Panc1 (cell line): ENCODE data around the gene CCDC158.

ENCODE experiments used
- SIN3A ChIP-seq: IDR thresholded peaks from 2 replicates; pipeline ENCODE4 v1.6.1; 2012; ENCODE audit warnings: low read depth, mild to moderate bottlenecking, low read length, moderate library complexity, borderline replicate concordance; ENCODE audit not compliant: insufficient read depth
- TF ChIP-seq, protein P1 (sequence below): fragments of 450-650 bp; IDR thresholded peaks from 2 replicates; pipeline ENCODE4 v1.5.1; 2017; ENCODE audit warnings: mild to moderate bottlenecking

DNA sequence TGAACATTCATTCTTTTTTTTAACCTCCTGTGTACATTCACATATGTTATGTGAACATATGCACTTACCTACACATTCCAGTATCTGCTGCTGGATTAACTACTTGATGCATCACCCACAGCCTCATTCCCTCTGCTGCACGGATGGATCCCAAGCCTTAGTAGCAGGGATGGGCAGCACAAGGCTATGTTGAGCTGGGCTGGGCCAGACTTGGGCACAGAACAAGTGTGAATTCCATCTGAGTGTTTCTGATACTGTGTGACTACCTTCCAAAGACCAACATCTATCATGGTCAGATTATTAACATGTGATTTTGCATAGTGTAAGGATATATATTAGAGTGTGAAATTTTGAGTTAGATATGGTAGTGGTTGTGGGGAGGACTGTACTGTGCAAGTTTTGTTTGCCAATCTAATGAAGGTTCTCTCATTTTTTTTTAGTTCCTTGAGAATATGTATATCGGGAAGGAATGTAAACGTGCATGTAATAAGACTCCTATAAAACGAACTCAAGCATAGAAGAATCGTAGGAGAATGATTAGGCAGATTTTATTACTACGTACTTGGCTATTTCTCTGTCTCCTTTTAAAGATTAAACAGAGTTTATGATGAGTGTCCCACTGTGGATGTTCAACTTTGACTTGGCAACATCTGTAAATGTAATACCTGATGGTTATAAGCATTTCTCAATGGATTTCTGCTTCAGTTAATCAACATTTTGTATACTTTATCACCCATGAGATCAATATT is 137.8 kb downstream of the CCDC158 start:
- TF ChIP-seq, protein P1, sequence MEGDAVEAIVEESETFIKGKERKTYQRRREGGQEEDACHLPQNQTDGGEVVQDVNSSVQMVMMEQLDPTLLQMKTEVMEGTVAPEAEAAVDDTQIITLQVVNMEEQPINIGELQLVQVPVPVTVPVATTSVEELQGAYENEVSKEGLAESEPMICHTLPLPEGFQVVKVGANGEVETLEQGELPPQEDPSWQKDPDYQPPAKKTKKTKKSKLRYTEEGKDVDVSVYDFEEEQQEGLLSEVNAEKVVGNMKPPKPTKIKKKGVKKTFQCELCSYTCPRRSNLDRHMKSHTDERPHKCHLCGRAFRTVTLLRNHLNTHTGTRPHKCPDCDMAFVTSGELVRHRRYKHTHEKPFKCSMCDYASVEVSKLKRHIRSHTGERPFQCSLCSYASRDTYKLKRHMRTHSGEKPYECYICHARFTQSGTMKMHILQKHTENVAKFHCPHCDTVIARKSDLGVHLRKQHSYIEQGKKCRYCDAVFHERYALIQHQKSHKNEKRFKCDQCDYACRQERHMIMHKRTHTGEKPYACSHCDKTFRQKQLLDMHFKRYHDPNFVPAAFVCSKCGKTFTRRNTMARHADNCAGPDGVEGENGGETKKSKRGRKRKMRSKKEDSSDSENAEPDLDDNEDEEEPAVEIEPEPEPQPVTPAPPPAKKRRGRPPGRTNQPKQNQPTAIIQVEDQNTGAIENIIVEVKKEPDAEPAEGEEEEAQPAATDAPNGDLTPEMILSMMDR, result no peak
- TF ChIP-seq SIN3A, result no peak
